Adrenal gland (tissue), 12 donors: Measurements from ENCODE around the gene MYO9A. TPM values are rescaled to one million over a fixed set of nuclear protein-coding genes. Genes with fewer than 3 reads are reported as not detected.

Experiments
- DNase-seq, 7 donors: peaks; one replicate each; pipeline ENCODE4 v3.0.0-alpha.2; 2019 to 2020
- H3K27ac ChIP-seq, 5 donors: fragments of 200-600 bp; sonication (generic) in 4 of 5; 1 replicate in 3 of 5; 2 replicates in 2 of 5; pipeline versions ENCODE4 v1.5.1 to v1.8.0; 2016 to 2020; ENCODE audit warnings: mild to moderate bottlenecking in 1 of 5
- H3K27me3 ChIP-seq: fragments of 200-600 bp; 2 replicates; pipeline ENCODE4 v1.8.0; 2021
- H3K36me3 ChIP-seq, 2 donors: fragments of 200-600 bp; replicated peaks in 1 of 2; 1 replicate in 1 of 2; 2 replicates in 1 of 2; pipeline versions ENCODE4 v1.5.1 to v1.8.0; 2018 to 2022
- H3K4me1 ChIP-seq, 2 donors: fragments of 200-600 bp; replicated peaks in 1 of 2; 1 replicate in 1 of 2; 2 replicates in 1 of 2; pipeline versions ENCODE4 v1.5.1 to v1.8.0; 2018 to 2021
- H3K4me3 ChIP-seq, 4 donors: fragments of 200-600 bp; sonication (generic) in 3 of 4; one replicate each; pipeline ENCODE4 v1.5.1; 2016 to 2018
- H3K9me3 ChIP-seq, 3 donors: fragments of 200-600 bp; sonication (generic) in 1 of 3; replicated peaks in 1 of 3; 1 replicate in 2 of 3; 2 replicates in 1 of 3; pipeline versions ENCODE4 v1.5.1 to v1.8.0; 2016 to 2021
- POLR2A ChIP-seq, 2 donors: fragments of 450-650 bp; IDR thresholded peaks; one replicate each; pipeline ENCODE4 v1.6.1; 2017; ENCODE audit warnings: antibody characterized with exemption in 2 of 2, mild to moderate bottlenecking in 2 of 2, moderate library complexity in 1 of 2
- WGBS, 4 donors: extraction: QIAGEN DNeasy Blood & Tissue Kit in 2 of 4; methylation state at CpG; one replicate each; pipeline versions ENCODE4 v1.1.5 to v1.1.7; 2013 to 2017; 5-methylcytosine and 5-hydroxymethylcytosine counted together
- intact Hi-C, 2 donors: fragments of 100-400 bp; cut with DNase I; formaldehyde crosslinking; loops; one replicate each; pipeline versions ENCODE4 v1.14.1 to v1.15.0; 2022 to 2023
- polyA plus RNA-seq, 3 donors: library from polyadenylated mRNA; stranded (reverse); fragments of 200-250 nt in 2 of 3; fragments of 350-450 nt in 1 of 3; fragmentation: Illumina TruSeq in 1 of 3; extraction: RNeasy Lipid Tissue Mini Kit (QIAGEN cat#74804) in 1 of 3; gene quantifications; one replicate each; pipeline ENCODE4 v1.2.3, GENCODE V29; 2013 to 2014
- total RNA-seq, 9 donors: library from RNA; depleted of rRNA in 4 of 9; stranded (reverse); fragments of >200 nt in 4 of 9; fragments of 120-200 nt in 1 of 9; fragmentation: NEBNext Ultra II Directional in 1 of 9; extraction: Animal tissue kit (Norgen Biotek cat#: 25700) in 1 of 9; gene quantifications; one replicate each; pipeline versions ENCODE4 v1.1.0 to v1.2.4, GENCODE V29; 2013 to 2023
- TF ChIP-seq, protein P1 (sequence below), 6 experiments: fragments of 450-650 bp in 4 of 6; fragments of 200-600 bp in 2 of 6; sonication (generic) in 1 of 6; IDR thresholded peaks; 1 replicate in 5 of 6; 2 replicates in 1 of 6; pipeline versions ENCODE4 v1.5.1 to v1.8.0; 2016 to 2021; ENCODE audit warnings: antibody characterized with exemption in 6 of 6, mild to moderate bottlenecking in 2 of 6, moderate library complexity in 1 of 6
- donor health status: healthy with polysubstance abuse.
- donor health status: Bipolar disorder and iron deficiency.
- donor health status: DM: yes; HTN: yes; CAD: no.
- donor health status: DM: no; HTN: no; CAD: no.
- donor health status: DM: no; HTN: no; CAD: no.
- donor health status: DM: yes; HTN: yes; CAD: no.

The MYO9A gene
- total and polyA plus RNA-seq, 12 donors: 3.0 to 34.0 (median 19.8) TPM

DNA sequence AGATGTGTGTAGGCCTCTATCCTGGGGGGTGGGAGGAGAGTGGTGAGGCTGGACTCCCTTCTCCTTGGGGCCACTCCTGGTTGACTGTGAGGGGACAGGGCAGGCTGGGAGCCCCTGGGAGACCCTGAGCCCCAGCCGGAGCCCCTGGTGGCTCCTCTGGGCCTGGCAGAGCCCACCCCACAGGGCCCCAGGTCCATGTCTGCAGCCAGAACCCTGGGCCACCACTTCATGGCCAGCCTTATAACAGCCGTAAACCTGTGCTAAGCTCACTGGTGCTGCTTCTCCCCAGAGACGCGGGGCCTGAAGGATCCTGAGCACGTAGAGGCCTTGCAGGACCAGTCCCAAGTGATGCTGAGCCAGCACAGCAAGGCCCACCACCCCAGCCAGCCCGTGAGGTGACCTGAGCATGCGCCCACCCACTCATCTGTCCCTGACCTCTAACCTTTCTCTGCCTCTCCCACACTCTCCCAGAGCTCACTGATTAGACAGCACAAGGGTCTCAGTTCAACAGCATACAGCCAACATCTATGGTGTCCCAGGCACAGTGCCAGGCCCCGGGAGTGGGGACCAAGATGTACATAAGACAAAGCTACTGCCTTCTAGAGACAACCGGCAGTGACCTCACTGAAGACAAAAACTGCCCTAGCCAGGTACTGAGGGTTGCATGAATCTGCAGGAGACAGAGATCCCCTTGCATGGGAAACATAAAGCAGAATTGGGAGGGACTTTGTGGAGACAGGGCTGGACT, 304.1 kb downstream of the MYO9A start:
- DNase-seq: no peak
- H3K9me3 ChIP-seq: no peaks in the 10 kb centered on the region
- no peaks in the 10 kb centered on the region for H3K27me3 ChIP-seq
- no peak overlapping the region for H3K27ac ChIP-seq
- H3K36me3 ChIP-seq: no peaks in the 10 kb centered on the region
- H3K4me1 ChIP-seq: no peaks in the 10 kb centered on the region
- intact Hi-C loops: no loop called here
- 77 to 89% (median 86%) methylated on average over 4 to 9 of the region's 9 CpGs for WGBS, 4 donors
- TF ChIP-seq, protein P1, sequence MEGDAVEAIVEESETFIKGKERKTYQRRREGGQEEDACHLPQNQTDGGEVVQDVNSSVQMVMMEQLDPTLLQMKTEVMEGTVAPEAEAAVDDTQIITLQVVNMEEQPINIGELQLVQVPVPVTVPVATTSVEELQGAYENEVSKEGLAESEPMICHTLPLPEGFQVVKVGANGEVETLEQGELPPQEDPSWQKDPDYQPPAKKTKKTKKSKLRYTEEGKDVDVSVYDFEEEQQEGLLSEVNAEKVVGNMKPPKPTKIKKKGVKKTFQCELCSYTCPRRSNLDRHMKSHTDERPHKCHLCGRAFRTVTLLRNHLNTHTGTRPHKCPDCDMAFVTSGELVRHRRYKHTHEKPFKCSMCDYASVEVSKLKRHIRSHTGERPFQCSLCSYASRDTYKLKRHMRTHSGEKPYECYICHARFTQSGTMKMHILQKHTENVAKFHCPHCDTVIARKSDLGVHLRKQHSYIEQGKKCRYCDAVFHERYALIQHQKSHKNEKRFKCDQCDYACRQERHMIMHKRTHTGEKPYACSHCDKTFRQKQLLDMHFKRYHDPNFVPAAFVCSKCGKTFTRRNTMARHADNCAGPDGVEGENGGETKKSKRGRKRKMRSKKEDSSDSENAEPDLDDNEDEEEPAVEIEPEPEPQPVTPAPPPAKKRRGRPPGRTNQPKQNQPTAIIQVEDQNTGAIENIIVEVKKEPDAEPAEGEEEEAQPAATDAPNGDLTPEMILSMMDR (IDR thresholded peaks at IDR 0.05): no peak
- TF ChIP-seq POLR2A (IDR thresholded peaks at IDR 0.05): no peak
- H3K4me3 ChIP-seq: no peak overlapping the region

DNA sequence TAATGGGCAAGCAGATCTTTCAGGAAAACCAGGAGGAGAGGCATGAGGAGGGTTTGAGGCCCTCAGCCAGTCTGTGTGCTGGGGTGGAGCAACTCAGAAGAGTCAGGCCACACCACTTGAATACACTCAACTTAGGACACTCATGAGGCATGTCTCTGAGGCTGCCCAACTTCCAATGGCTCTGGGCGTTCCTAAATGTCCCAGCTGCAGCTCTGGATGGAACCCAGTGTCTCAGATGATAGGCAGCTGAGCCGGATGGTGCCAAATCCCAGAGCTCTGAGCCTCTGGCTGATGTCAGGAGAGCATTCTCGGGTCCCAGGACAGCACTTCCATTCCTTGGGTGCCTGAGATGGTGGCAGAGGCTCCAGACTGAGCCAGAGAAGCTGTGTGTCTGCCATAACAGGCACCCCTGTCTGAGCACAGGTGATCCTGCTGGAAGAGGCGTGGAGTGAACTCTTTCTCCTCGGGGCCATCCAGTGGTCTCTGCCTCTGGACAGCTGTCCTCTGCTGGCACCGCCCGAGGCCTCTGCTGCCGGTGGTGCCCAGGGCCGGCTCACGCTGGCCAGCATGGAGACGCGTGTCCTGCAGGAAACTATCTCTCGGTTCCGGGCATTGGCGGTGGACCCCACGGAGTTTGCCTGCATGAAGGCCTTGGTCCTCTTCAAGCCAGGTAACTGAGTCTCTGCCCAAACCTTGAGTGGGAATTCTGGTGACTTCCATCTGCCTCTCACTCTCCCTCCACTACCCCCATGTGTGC, 304.8 kb downstream of the MYO9A start:
- Histone ChIP-seq H3K4me1 (no peaks in the 10 kb centered on the region), H3K4me3 (no peak overlapping the region), H3K9me3 (no peaks in the 10 kb centered on the region), H3K36me3 (no peaks in the 10 kb centered on the region), H3K27me3 (no peaks in the 10 kb centered on the region), H3K27ac (no peak overlapping the region)
- intact Hi-C loops: no loop called here
- no peak for DNase-seq
- no peak for TF ChIP-seq POLR2A (IDR thresholded peaks at IDR 0.05)
- TF ChIP-seq, protein P1 (IDR thresholded peaks at IDR 0.05): no peak
- WGBS, 4 donors: 93 to 96% (median 95%) methylated on average over 16 of the region's 16 CpGs; no CpG with 5 or more reads in 1 of the 4 donors

DNA sequence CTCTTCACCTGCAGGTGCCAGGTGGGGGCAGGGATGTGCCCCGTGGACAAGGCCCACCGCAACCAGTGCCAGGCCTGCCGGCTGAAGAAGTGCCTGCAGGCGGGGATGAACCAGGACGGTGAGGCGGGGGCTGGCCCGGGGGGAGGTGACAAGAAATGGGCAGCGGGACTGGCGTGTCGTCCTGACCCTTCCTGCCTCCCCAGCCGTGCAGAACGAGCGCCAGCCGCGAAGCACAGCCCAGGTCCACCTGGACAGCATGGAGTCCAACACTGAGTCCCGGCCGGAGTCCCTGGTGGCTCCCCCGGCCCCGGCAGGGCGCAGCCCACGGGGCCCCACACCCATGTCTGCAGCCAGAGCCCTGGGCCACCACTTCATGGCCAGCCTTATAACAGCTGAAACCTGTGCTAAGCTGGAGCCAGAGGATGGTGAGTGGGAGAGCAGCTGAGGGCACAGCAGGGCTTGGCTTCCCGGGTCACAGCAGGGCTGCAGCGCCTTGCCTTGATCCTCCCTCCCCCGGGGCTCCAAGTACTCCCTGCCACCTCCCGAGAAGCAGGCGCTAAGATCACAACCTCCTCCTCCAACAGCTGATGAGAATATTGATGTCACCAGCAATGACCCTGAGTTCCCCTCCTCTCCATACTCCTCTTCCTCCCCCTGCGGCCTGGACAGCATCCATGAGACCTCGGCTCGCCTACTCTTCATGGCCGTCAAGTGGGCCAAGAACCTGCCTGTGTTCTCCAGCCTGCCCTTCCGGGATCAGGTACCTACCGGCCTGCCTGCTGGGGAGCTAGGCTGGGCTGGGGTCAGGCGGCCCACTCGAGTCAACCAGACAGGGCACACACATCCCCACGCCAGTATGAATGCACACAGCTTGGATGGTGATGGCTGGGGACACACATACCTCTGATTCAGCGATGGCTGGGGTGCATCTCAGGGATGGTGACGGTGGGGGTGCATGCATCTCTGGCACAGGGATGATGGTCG, 305.9 kb downstream of the MYO9A start:
- H3K36me3 ChIP-seq: no peaks in the 10 kb centered on the region
- intact Hi-C loops: no loop called here
- H3K4me3 ChIP-seq: no peak overlapping the region
- 91 to 93% (median 92%) methylated on average over 26 to 38 of the region's 38 CpGs for WGBS, 4 donors
- no peaks in the 10 kb centered on the region for H3K9me3 ChIP-seq
- no peaks in the 10 kb centered on the region for H3K4me1 ChIP-seq
- H3K27me3 ChIP-seq: no peaks in the 10 kb centered on the region
- no peak overlapping the region for H3K27ac ChIP-seq
- TF ChIP-seq POLR2A (IDR thresholded peaks at IDR 0.05): no peak
- TF ChIP-seq, protein P1 (IDR thresholded peaks at IDR 0.05): no peak
- no peak for DNase-seq
